Activated naive CD4-positive, alpha-beta T cell treated with anti-CD3 and anti-CD28 coated beads, Interleukin-2, amount 10 ng/mL, durations not matched to agents 7 days and 5 days (primary cell): ENCODE results near the gene LST1.
"Not testable (repeated sequence)": the region's sequence is repeated elsewhere in the genome, so short reads cannot be mapped to it uniquely, and the experiment has no call there.

Source experiments
- CTCF ChIA-PET: fragments of 350-600 bp; sonication (Branson Sonifier 250); formaldehyde crosslinking; loops from one replicate; lab custom pipeline; 2021; ENCODE audit warnings: antibody characterized with exemption; lab: Charles Lee
- DNase-seq: peaks from one replicate; pipeline ENCODE4 v3.0.0-alpha.2; 2020
- H3K27ac Mint-ChIP-seq: one replicate; pipeline ENCODE4 v1.8.0; 2021; ENCODE audit warnings: mild to moderate bottlenecking, moderate library complexity, mixed read lengths
- H3K27me3 Mint-ChIP-seq: one replicate; pipeline ENCODE4 v1.8.0; 2021; ENCODE audit warnings: mild to moderate bottlenecking, mixed read lengths
- H3K36me3 Mint-ChIP-seq: one replicate; pipeline ENCODE4 v1.8.0; 2021; ENCODE audit warnings: mixed read lengths
- H3K4me1 Mint-ChIP-seq: one replicate; pipeline ENCODE4 v1.8.0; 2021; ENCODE audit warnings: mixed read lengths
- H3K4me3 Mint-ChIP-seq: one replicate; pipeline ENCODE4 v1.8.0; 2021; ENCODE audit warnings: mild to moderate bottlenecking, moderate library complexity, mixed read lengths
- H3K9me3 Mint-ChIP-seq: one replicate; pipeline ENCODE4 v1.8.0; 2021; ENCODE audit warnings: mixed read lengths

LST1 gene

GRCh38 chr6:31548544-31548873 lies 37.6 kb upstream of the LST1 start:
- DNase-seq, result no peak
- H3K36me3 Mint-ChIP-seq, result peaks cover 16% of the 10 kb centered on the region
- H3K9me3 Mint-ChIP-seq, result no peaks in the 10 kb centered on the region
- peaks cover 63% of the 10 kb centered on the region for H3K4me1 Mint-ChIP-seq
- H3K4me3 Mint-ChIP-seq, result peak overlapping the region; percentile 80
- peak overlapping the region; percentile 42 for H3K27ac Mint-ChIP-seq
- H3K27me3 Mint-ChIP-seq, result no peaks in the 10 kb centered on the region
- CTCF ChIA-PET, result interaction anchor here (0.9 to 17.7 kb wide), 5 partner anchors 40 to 375 kb away, joined by 3 to 1087 read pairs (median 3); partner anchors contain the start of genes LST1, LTB, NCR3 and TNF

DNA sequence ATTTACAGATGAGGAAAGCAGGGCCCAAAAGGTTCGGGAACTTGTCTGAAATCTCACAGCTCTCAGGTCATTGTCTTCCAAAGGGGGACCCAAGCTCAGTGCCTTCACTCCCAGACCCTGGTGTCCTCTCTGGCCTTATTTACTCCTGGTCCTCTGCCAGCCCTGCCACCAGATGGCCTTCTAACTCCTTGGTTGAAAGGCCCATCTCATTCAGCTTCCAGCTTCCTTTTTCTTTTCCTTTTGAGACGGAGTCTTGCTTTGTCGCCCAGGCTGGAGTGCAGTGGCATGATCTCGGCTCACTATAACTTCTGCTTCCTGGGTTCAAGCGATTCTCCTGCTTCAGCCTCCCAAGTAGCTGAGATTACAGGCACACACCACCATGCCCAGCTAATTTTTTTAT lies 34.7 kb upstream of the LST1 start:
- peak overlapping the region; percentile 29 for H3K27ac Mint-ChIP-seq
- H3K4me1 Mint-ChIP-seq, result peaks cover 59% of the 10 kb centered on the region
- CTCF ChIA-PET, result interaction anchor here (1.0 to 17.7 kb wide), 13 partner anchors 9 to 189 kb away, joined by 3 to 1087 read pairs (median 5); partner anchors contain the start of genes AIF1, DDX39B, LST1 and LTB
- H3K4me3 Mint-ChIP-seq, result peak overlapping the region; percentile 18
- DNase-seq, result peak; percentile 84
- H3K9me3 Mint-ChIP-seq, H3K27me3 Mint-ChIP-seq: not testable (repeated sequence)
- H3K36me3 Mint-ChIP-seq, result peaks cover 20% of the 10 kb centered on the region

- H3K9me3 Mint-ChIP-seq, result no peaks in the 10 kb centered on the region
- DNase-seq, result no peak
- no peak overlapping the region for H3K27ac Mint-ChIP-seq
- peaks cover 44% of the 10 kb centered on the region for H3K36me3 Mint-ChIP-seq
- peaks cover 69% of the 10 kb centered on the region for H3K4me1 Mint-ChIP-seq
- CTCF ChIA-PET, result interaction anchor here (17.7 kb wide), 1 partner anchor 33 kb away, joined by 1087 read pairs; the partner anchor contains the start of genes LST1, LTB, NCR3 and TNF
- no peak overlapping the region for H3K4me3 Mint-ChIP-seq
- peaks cover 4% of the 10 kb centered on the region for H3K27me3 Mint-ChIP-seq
Measured at GRCh38 chr6:31556307-31556706, 29.8 kb upstream of the LST1 start.

- CTCF ChIA-PET, result interaction anchor here (17.7 kb wide), 1 partner anchor 31 kb away, joined by 1087 read pairs; the partner anchor contains the start of genes LST1, LTB, NCR3 and TNF
Measured at GRCh38 chr6:31557443-31558317, 28.4 kb upstream of the LST1 start.

GRCh38 chr6:31558318-31558625 lies 27.8 kb upstream of the LST1 start:
- CTCF ChIA-PET, result interaction anchor here (17.7 kb wide), 1 partner anchor 31 kb away, joined by 1087 read pairs; the partner anchor contains the start of genes LST1, LTB, NCR3 and TNF
- Mint-ChIP-seq H3K4me3 (peak overlapping the region; percentile 63), H3K27ac (peak overlapping the region; percentile 91), H3K9me3 (no peaks in the 10 kb centered on the region), H3K36me3 (peaks cover 50% of the 10 kb centered on the region), H3K4me1 (peaks cover 70% of the 10 kb centered on the region), H3K27me3 (peaks cover 11% of the 10 kb centered on the region)
- no peak for DNase-seq

More at GRCh38 chr6:31557443-31558317, 28.4 kb upstream of the LST1 start:
- Mint-ChIP-seq H3K27ac (peak overlapping the region; percentile 55), H3K36me3 (peaks cover 48% of the 10 kb centered on the region), H3K4me3 (peak overlapping the region; percentile 41), H3K27me3 (peaks cover 11% of the 10 kb centered on the region), H3K9me3 (no peaks in the 10 kb centered on the region), H3K4me1 (peaks cover 66% of the 10 kb centered on the region)
- no peak for DNase-seq

GRCh38 chr6:31558631-31559500 lies 27.2 kb upstream of the LST1 start:
- Mint-ChIP-seq H3K27me3 (peaks cover 15% of the 10 kb centered on the region), H3K4me1 (peaks cover 73% of the 10 kb centered on the region), H3K9me3 (no peaks in the 10 kb centered on the region), H3K36me3 (peaks cover 54% of the 10 kb centered on the region), H3K27ac (peak overlapping the region; percentile 91), H3K4me3 (peak overlapping the region; percentile 63)
- peak; percentile 69 for DNase-seq
- CTCF ChIA-PET, result interaction anchor here (1.1 to 17.7 kb wide), 4 partner anchors 12 to 304 kb away, joined by 4 to 1087 read pairs (median 8); partner anchors contain the start of genes ATP6V1G2, LST1, LTB and NCR3

DNA sequence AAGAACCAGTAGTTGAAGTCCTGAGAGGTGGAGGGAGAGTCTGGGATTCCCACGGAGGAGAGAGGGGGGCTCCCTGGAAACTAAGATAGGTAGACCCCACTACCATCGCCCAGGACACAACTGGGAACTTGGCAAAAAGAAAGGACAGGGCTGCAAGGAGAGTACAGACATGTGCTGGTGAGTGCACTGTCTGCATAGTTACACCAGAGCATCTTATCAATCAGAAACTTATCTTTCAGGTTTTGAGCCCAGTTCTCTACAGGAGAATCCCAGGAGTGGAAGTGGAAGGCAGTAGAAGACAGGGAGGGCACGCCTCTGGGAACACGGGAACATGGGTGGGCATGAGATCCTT lies 26.5 kb upstream of the LST1 start:
- CTCF ChIA-PET, result interaction anchor here (1.0 to 17.7 kb wide), 5 partner anchors 8 to 304 kb away, joined by 4 to 1087 read pairs (median 5); partner anchors contain the start of genes ATP6V1G2, LST1, LTB and NCR3
- H3K27me3 Mint-ChIP-seq, result peaks cover 19% of the 10 kb centered on the region
- H3K36me3 Mint-ChIP-seq, result peaks cover 54% of the 10 kb centered on the region
- peaks cover 73% of the 10 kb centered on the region for H3K4me1 Mint-ChIP-seq
- peak overlapping the region; percentile 91 for H3K27ac Mint-ChIP-seq
- H3K9me3 Mint-ChIP-seq, result no peaks in the 10 kb centered on the region
- peak overlapping the region; percentile 63 for H3K4me3 Mint-ChIP-seq
- no peak for DNase-seq

DNA sequence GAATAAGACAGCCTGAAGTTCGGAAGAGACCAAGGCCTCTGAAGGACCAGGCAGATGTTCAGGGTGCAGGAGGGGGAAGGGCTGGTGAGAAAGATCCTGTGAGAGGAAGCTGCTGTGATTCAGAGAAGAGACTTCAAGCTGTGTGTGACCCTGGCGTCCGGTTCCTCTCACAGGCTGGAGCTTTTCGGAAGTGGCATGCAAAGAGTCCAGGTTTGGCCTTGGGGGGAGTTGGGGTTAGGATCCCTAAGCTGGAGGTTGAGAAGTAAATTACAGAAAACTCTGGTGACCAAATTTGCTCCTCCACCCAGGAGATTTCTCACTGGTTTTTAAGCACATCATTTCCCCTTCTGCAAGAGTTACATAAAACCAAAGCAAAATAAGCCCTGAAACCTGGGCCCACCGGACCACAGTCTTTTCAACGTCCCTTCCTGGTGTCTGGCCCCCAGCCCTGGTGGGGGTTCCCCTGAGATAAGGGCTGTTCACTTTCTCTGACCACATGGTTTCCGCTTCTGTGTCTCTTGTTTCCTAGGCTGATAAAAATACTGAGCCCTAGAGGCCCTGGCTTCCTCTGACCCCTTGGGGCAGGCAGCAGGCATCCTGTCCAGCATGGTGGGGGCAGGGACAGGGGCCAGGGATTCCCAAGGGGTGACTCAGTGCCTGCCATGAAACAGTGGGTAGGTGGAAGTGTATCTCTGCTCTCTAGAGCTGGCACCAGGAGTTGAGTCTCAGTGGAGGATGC lies 25.9 kb upstream of the LST1 start:
- Mint-ChIP-seq H3K36me3 (peaks cover 57% of the 10 kb centered on the region), H3K4me1 (peaks cover 70% of the 10 kb centered on the region), H3K9me3 (no peaks in the 10 kb centered on the region), H3K4me3 (peak overlapping the region; percentile 63), H3K27me3 (peaks cover 24% of the 10 kb centered on the region), H3K27ac (peak overlapping the region; percentile 91)
- DNase-seq, result peak; percentile 69
- CTCF ChIA-PET, result interaction anchor here (1.0 to 17.7 kb wide), 4 partner anchors 9 to 29 kb away, joined by 4 to 1087 read pairs (median 8); partner anchors contain the start of genes ATP6V1G2, LST1, LTB and NCR3

DNA sequence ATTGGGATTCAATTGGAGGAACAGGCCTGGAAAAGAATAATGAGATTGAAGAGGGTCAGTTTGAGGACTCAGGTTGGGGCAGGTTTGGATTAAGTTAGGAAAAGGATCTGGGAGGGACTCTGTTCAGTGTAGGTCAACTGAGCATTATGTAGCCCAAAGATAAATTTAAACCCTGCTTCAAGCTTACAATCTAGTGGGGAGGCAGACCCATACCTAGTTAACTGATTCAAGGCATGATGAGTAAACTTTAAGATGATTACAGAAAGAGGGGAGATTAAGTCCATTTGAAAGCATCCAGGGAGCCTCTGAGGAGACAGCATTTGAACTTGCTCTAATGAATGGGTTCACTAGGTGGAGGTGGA lies 25.4 kb upstream of the LST1 start:
- peaks cover 30% of the 10 kb centered on the region for H3K27me3 Mint-ChIP-seq
- peak overlapping the region; percentile 91 for H3K27ac Mint-ChIP-seq
- peak overlapping the region; percentile 63 for H3K4me3 Mint-ChIP-seq
- no peak for DNase-seq
- no peaks in the 10 kb centered on the region for H3K9me3 Mint-ChIP-seq
- peaks cover 61% of the 10 kb centered on the region for H3K36me3 Mint-ChIP-seq
- CTCF ChIA-PET, result interaction anchor here (2.5 to 17.7 kb wide), 2 partner anchors 10 to 28 kb away, joined by 12 to 1087 read pairs; partner anchors contain the start of genes LST1, LTB, NCR3 and TNF
- H3K4me1 Mint-ChIP-seq, result peaks cover 73% of the 10 kb centered on the region

DNA sequence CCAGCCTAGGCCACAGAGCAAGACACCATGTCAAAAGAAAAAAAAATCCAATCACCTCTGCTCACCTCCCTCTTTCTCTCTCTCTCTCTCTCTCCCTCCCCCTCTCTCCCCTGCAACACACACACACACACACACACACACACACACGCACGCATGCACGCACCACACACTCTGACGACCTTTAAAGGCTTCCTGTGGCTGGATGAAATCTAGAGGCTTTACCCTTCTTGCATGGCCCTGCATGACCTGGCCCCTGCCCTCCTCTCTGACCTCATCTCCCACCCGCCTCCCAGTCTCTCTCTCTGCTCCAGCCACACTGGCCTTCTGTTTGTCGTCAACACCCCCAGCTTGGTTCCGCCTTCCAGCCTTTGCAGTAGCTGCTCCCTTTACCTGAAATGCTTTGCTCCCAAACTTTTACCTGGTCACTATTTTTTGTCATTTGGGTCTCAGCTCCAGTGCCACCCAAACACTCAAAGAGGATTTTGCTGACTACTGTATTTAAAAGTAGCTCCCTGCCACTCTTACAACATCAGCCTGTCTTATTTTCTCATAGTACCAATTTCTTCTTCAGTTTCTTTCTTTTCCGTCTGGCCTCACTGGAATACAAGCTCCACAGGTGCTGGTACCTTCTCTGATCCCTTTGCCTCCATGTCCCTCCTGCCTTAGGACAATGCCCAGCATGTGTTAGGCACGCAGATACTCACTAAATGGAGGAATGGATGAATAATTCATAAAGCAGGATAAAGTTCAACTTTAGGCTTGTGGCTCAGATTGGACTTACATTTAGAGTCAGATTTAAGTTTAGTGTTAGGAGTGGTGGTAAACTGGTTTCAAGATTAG lies 18.3 kb upstream of the LST1 start:
- peaks cover 71% of the 10 kb centered on the region for H3K4me1 Mint-ChIP-seq
- peak overlapping the region; percentile 85 for H3K27ac Mint-ChIP-seq
- peaks cover 22% of the 10 kb centered on the region for H3K36me3 Mint-ChIP-seq
- H3K27me3 Mint-ChIP-seq, result peaks cover 33% of the 10 kb centered on the region
- no peaks in the 10 kb centered on the region for H3K9me3 Mint-ChIP-seq
- H3K4me3 Mint-ChIP-seq, result peak overlapping the region; percentile 13
- CTCF ChIA-PET, result interaction anchor here (1.0 to 27.0 kb wide), 6 partner anchors 9 to 26 kb away, joined by 4 to 780 read pairs (median 8); partner anchors contain the start of genes LST1, LTB and NCR3
- peak; percentile 52 for DNase-seq

DNA sequence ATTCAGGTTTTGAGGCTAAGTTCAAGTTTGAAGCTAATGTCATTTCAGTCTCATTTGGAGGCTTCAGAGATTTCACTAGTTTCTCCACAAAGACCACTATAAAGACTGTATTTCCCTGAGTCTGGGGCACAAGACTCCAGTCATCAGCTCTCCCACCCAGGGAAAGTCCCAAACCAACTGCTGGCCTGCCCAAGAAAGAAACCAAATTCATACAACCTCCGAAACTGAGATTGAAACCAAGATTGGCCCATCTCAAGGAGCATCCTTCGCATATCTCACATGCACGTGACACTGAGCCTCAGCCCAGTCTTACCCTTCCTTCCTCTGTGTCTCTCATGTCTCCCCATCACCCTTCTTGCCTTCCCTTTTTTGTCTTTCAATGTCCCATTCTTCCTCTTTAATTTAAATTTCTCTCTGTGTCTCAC lies 17.5 kb upstream of the LST1 start:
- peaks cover 73% of the 10 kb centered on the region for H3K4me1 Mint-ChIP-seq
- peak overlapping the region; percentile 85 for H3K27ac Mint-ChIP-seq
- peak; percentile 84 for DNase-seq
- peaks cover 33% of the 10 kb centered on the region for H3K27me3 Mint-ChIP-seq
- no peaks in the 10 kb centered on the region for H3K9me3 Mint-ChIP-seq
- H3K4me3 Mint-ChIP-seq, result peak overlapping the region; percentile 27
- CTCF ChIA-PET, result interaction anchor here (1.0 to 27.0 kb wide), 5 partner anchors 9 to 25 kb away, joined by 4 to 780 read pairs (median 9); partner anchors contain the start of genes LST1, LTB and NCR3
- peaks cover 21% of the 10 kb centered on the region for H3K36me3 Mint-ChIP-seq

- H3K36me3 Mint-ChIP-seq, result peaks cover 15% of the 10 kb centered on the region
- peak overlapping the region; percentile 40 for H3K27ac Mint-ChIP-seq
- H3K4me1 Mint-ChIP-seq, result peaks cover 85% of the 10 kb centered on the region
- CTCF ChIA-PET, result interaction anchor here (0.9 to 27.0 kb wide), 4 partner anchors 9 to 24 kb away, joined by 3 to 780 read pairs (median 16); partner anchors contain the start of genes LST1 and NCR3
- no peak for DNase-seq
- peaks cover 22% of the 10 kb centered on the region for H3K27me3 Mint-ChIP-seq
- H3K4me3 Mint-ChIP-seq, result no peak overlapping the region
- H3K9me3 Mint-ChIP-seq, result no peaks in the 10 kb centered on the region
Measured at GRCh38 chr6:31569861-31570536, 16.1 kb upstream of the LST1 start.
